Endodermal cell (in vitro differentiated cells): ENCODE results near the gene LRIG1. TPM values are rescaled to one million over a fixed set of nuclear protein-coding genes. Genes with fewer than 3 reads are reported as not detected.

Experiments
- DNase-seq: peaks from one replicate; pipeline ENCODE4 v3.0.0-alpha.2; 2017
- H3K27ac ChIP-seq: 2 replicates; pipeline ENCODE4 v1.5.1; 2013; ENCODE audit warnings: mild to moderate bottlenecking, low read depth, low read length, moderate library complexity
- H3K27me3 ChIP-seq: 2 replicates; pipeline ENCODE4 v1.6.1; 2013; ENCODE audit warnings: mild to moderate bottlenecking, low read length, moderate library complexity; ENCODE audit not compliant: insufficient read depth, control insufficient read depth, poor library complexity, severe bottlenecking
- H3K36me3 ChIP-seq: 2 replicates; pipeline ENCODE4 v1.7.0; 2013; ENCODE audit warnings: mild to moderate bottlenecking, low read length, moderate library complexity; ENCODE audit not compliant: control insufficient read depth, insufficient read depth
- H3K4me1 ChIP-seq: one replicate; pipeline ENCODE4 v1.7.0; 2013; ENCODE audit warnings: low read length; ENCODE audit not compliant: control insufficient read depth, insufficient read depth
- H3K4me3 ChIP-seq: 2 replicates; pipeline ENCODE4 v1.5.1; 2013; ENCODE audit warnings: mild to moderate bottlenecking, low read length, moderate library complexity
- H3K9ac ChIP-seq: 2 replicates; pipeline ENCODE4 v1.6.1; 2013; ENCODE audit warnings: mild to moderate bottlenecking, low read length, moderate library complexity; ENCODE audit not compliant: poor library complexity, severe bottlenecking; ENCODE audit errors: extremely low read depth
- H3K9me3 ChIP-seq: 2 replicates; pipeline ENCODE4 v1.6.1; 2013; ENCODE audit warnings: mild to moderate bottlenecking, low read length, moderate library complexity; ENCODE audit not compliant: control insufficient read depth
- H3K27ac Mint-ChIP-seq: 2 replicates; pipeline ENCODE4 v1.8.0; 2020; ENCODE audit warnings: mixed read lengths
- H3K27me3 Mint-ChIP-seq: 2 replicates; pipeline ENCODE4 v1.8.0; 2021; ENCODE audit warnings: mild to moderate bottlenecking, mixed read lengths; ENCODE audit not compliant: insufficient read depth
- H3K36me3 Mint-ChIP-seq: 2 replicates; pipeline ENCODE4 v1.8.0; 2020; ENCODE audit warnings: low read depth, mixed read lengths
- H3K4me1 Mint-ChIP-seq: 2 replicates; pipeline ENCODE4 v1.8.0; 2020; ENCODE audit warnings: mixed read lengths
- H3K4me3 Mint-ChIP-seq: 2 replicates; pipeline ENCODE4 v1.8.0; 2020; ENCODE audit warnings: mild to moderate bottlenecking, moderate library complexity, mixed read lengths
- H3K9me3 Mint-ChIP-seq: 2 replicates; pipeline ENCODE4 v1.8.0; 2020; ENCODE audit warnings: mild to moderate bottlenecking, mixed read lengths
- WGBS, 2 experiments: methylation state at CpG; one replicate each; pipeline versions ENCODE4 v1.1.5 to v1.1.7; 2013; ENCODE audit warnings: missing lambda C conversion rate in 2 of 2, mixed read lengths in 1 of 2; ENCODE audit not compliant: insufficient coverage in 1 of 2, insufficient read length in 1 of 2; 5-methylcytosine and 5-hydroxymethylcytosine counted together
- total RNA-seq, 2 donors: library from RNA; stranded (reverse); fragmentation: NEBNext Ultra II Directional in 1 of 2; extraction: Animal tissue kit (Norgen Biotek cat#: 25700) in 1 of 2; gene quantifications; 2 replicates in 1 of 2; 3 replicates in 1 of 2; pipeline ENCODE4 v1.2.1, GENCODE V29; 2021
- TF ChIP-seq, protein P1 (sequence below): fragments of 200-600 bp; sonication (generic); conservative IDR thresholded peaks from 2 replicates; pipeline ENCODE4 v1.5.0; 2021; ENCODE audit warnings: antibody characterized with exemption, mild to moderate bottlenecking

The LRIG1 gene
- total RNA-seq, 2 donors from 2014 or later = 37.5 to 42.3 TPM

DNA sequence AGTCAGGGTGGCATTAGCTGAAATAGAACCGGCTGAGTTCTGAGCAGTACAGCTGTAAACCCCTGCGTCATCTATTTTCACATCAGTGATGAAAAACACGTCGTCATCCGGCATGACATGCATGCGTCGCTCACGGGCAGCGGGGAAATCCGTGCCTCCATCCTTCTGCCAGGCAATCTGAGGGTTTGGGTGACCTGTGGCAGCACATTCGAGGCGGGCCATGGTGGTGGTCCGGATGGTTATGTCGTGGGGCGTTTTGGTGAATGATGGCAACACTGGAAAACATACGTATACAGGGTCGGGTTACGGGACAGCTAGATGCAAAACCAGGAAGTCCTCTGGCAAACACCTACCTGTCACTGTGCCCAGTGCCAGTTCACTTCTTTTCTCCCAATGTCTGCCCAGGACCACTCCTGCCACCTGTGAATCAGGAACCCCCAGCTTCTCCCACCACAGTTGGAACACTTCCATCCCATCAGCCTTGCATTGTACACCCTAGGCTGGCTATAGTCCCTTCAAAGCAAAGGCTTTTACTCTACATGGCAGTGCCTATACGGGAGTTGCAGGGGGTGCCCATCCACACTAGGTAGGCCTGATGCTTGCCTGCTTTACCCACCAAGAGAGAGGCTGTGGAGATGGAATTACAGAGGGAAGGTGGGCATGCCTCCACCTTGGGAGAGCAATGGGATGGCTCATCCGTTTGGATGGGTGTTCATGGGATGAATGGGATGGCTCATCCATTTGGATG, 116.7 kb downstream of the LRIG1 start:
- Histone ChIP-seq H3K27me3 (no peaks in the 10 kb centered on the region), H3K27ac (no peak overlapping the region), H3K4me3 (no peak overlapping the region), H3K9me3 (peaks cover 17% of the 10 kb centered on the region), H3K9ac (no peak overlapping the region), H3K36me3 (peaks cover 95% of the 10 kb centered on the region), H3K4me1 (no peaks in the 10 kb centered on the region)
- 96 to 98% methylated on average over 19 to 20 of the region's 20 CpGs for WGBS, 2 experiments
- Mint-ChIP-seq H3K27me3 (no peaks in the 10 kb centered on the region), H3K36me3 (peaks cover 90% of the 10 kb centered on the region), H3K4me1 (no peaks in the 10 kb centered on the region), H3K9me3 (peaks cover 2% of the 10 kb centered on the region), H3K27ac (peak overlapping the region; percentile 4), H3K4me3 (no peak overlapping the region)
- peak; percentile 30 for DNase-seq
- TF ChIP-seq, protein P1, sequence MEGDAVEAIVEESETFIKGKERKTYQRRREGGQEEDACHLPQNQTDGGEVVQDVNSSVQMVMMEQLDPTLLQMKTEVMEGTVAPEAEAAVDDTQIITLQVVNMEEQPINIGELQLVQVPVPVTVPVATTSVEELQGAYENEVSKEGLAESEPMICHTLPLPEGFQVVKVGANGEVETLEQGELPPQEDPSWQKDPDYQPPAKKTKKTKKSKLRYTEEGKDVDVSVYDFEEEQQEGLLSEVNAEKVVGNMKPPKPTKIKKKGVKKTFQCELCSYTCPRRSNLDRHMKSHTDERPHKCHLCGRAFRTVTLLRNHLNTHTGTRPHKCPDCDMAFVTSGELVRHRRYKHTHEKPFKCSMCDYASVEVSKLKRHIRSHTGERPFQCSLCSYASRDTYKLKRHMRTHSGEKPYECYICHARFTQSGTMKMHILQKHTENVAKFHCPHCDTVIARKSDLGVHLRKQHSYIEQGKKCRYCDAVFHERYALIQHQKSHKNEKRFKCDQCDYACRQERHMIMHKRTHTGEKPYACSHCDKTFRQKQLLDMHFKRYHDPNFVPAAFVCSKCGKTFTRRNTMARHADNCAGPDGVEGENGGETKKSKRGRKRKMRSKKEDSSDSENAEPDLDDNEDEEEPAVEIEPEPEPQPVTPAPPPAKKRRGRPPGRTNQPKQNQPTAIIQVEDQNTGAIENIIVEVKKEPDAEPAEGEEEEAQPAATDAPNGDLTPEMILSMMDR = no peak

DNA sequence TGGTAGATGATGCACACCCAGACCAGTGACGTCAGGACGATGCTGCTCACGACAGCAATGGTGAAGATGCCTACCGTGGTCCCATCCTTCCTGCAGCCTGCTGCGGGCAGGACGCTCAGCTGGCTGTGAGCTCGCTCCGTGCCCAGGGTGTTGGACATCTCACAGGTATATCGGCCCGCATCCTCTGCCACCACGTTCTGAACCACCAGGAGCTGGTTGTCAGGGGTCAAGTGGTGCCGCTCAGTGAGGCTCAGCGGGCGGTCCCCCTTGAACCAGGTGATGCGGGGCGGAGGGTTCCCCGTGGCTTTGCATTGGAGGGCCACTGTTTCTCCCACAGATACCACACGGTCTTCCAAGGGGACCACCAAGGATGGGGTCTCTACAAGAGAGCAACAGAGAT, 117.8 kb downstream of the LRIG1 start:
- Mint-ChIP-seq H3K27me3 (no peaks in the 10 kb centered on the region), H3K4me3 (no peak overlapping the region), H3K27ac (no peak overlapping the region), H3K4me1 (no peaks in the 10 kb centered on the region), H3K9me3 (peaks cover 2% of the 10 kb centered on the region), H3K36me3 (peaks cover 88% of the 10 kb centered on the region)
- Histone ChIP-seq H3K36me3 (peaks cover 97% of the 10 kb centered on the region), H3K27me3 (no peaks in the 10 kb centered on the region), H3K4me1 (no peaks in the 10 kb centered on the region), H3K9ac (no peak overlapping the region), H3K4me3 (no peak overlapping the region), H3K9me3 (peaks cover 17% of the 10 kb centered on the region), H3K27ac (no peak overlapping the region)
- TF ChIP-seq, protein P1 = no peak
- 96 to 99% methylated on average over 18 of the region's 18 CpGs for WGBS, 2 experiments
- peak; percentile 31 for DNase-seq

DNA sequence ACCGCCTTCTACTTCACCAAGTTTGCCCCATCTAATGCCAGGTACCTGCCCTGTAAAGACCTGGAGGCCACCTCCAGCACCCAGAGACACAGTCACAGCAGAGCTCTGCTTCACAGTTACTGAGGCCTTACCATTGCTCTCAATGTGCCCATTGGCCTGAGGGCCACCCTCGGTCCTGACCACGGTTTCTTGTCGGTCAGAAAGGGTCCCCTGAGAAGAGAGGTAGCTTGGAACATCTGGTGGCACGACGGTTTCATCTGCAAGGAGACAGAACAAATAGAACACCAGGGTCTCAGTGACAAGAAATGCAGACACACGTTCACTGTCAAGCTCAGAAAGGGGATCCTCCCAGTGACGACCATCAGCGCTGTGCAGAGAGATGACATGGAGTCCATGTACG, 118.7 kb downstream of the LRIG1 start:
- H3K9me3 ChIP-seq = peaks cover 17% of the 10 kb centered on the region
- 89 to 94% methylated on average over 10 of the region's 10 CpGs for WGBS, 2 experiments
- peak overlapping the region; percentile 21 for H3K27ac Mint-ChIP-seq

More for the DNA sequence above, 118.7 kb downstream of the LRIG1 start:
- TF ChIP-seq, protein P1 = no peak
- H3K9me3 Mint-ChIP-seq = peaks cover 2% of the 10 kb centered on the region
- Histone ChIP-seq H3K27me3 (no peaks in the 10 kb centered on the region), H3K4me1 (no peaks in the 10 kb centered on the region), H3K27ac (no peak overlapping the region), H3K4me3 (no peak overlapping the region), H3K9ac (no peak overlapping the region), H3K36me3 (peaks cover 100% of the 10 kb centered on the region)
- peak; percentile 26 for DNase-seq
- H3K27me3 Mint-ChIP-seq = no peaks in the 10 kb centered on the region
- H3K36me3 Mint-ChIP-seq = peaks cover 91% of the 10 kb centered on the region
- H3K4me3 Mint-ChIP-seq = no peak overlapping the region
- H3K4me1 Mint-ChIP-seq = no peaks in the 10 kb centered on the region
